Gastroesophageal sphincter (tissue), 3 donors: ENCODE data around the gene JPH4.

Experiments used
- POLR2A ChIP-seq, 2 donors: fragments of 450-650 bp; IDR thresholded peaks; one replicate each; pipeline ENCODE4 v1.6.1; 2017; ENCODE audit warnings: antibody characterized with exemption in 2 of 2, mild to moderate bottlenecking in 2 of 2, moderate library complexity in 1 of 2
- POLR2AphosphoS5 ChIP-seq: sonication (generic); formaldehyde crosslinking; IDR thresholded peaks from one replicate; pipeline ENCODE4 v1.6.1; 2017; ENCODE audit warnings: antibody characterized with exemption
- TF ChIP-seq, protein P1 (sequence below), 4 experiments: fragments of 200-600 bp in 2 of 4; fragments of 450-650 bp in 2 of 4; sonication (generic) in 1 of 4; IDR thresholded peaks; one replicate each; pipeline ENCODE4 v1.5.1; 2017 to 2019; ENCODE audit warnings: antibody characterized with exemption in 4 of 4, mild to moderate bottlenecking in 2 of 4, moderate library complexity in 2 of 4

DNA sequence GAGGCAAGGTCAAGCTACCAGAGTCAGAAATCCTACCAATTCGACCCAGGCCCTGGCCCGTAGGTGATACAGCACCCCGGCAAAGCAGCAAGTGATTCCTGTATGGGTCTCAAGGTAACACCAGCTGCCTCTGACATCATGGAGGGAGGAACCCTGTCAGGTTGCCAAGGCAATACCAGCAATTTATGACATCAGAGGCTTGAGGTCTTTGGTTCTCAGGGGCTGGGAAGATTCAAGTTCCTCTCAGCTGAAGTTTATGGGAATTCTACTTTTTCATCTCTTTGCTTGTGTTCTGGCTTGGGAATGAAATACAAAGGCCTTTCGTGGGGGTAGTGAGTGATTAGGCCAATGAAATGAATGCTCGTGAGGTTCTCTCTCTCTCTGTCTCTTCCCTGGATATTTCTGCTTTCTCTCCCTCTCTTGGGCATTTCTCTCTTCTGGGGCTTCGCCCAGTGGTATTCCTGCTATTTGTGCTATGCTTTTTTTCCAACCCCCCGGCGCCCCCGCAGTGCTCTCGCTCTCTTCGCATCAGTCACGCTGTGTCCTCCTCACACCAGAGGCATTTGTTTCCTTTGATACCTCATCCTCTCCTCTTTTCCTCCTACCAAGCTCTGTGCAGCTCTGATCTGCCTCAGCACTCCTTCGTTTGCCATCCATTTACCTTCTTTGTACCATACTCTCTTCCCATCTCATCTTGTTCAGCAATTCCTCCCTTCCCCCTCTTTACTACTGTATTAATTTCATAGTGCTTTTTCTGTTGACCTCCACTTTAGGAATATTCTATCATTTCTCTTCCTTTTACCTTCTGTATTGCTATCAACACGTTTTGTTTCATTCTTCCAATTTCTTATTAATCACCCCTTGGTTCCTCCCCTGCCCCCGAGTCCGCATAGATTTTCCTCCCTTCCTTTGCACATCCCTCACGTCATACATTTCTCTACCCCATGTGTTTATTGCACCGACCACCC, 30.0 kb downstream of the JPH4 start:
- TF ChIP-seq POLR2AphosphoS5 (no peak), POLR2A (IDR thresholded peaks at IDR 0.05) (no peak)
- TF ChIP-seq, protein P1, sequence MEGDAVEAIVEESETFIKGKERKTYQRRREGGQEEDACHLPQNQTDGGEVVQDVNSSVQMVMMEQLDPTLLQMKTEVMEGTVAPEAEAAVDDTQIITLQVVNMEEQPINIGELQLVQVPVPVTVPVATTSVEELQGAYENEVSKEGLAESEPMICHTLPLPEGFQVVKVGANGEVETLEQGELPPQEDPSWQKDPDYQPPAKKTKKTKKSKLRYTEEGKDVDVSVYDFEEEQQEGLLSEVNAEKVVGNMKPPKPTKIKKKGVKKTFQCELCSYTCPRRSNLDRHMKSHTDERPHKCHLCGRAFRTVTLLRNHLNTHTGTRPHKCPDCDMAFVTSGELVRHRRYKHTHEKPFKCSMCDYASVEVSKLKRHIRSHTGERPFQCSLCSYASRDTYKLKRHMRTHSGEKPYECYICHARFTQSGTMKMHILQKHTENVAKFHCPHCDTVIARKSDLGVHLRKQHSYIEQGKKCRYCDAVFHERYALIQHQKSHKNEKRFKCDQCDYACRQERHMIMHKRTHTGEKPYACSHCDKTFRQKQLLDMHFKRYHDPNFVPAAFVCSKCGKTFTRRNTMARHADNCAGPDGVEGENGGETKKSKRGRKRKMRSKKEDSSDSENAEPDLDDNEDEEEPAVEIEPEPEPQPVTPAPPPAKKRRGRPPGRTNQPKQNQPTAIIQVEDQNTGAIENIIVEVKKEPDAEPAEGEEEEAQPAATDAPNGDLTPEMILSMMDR (IDR thresholded peaks at IDR 0.05): no peak
